ENCODE results near the gene SEMA4B.

Gene SEMA4B

GRCh38 chr15:90205050-90205848 is 4.1 kb downstream of the SEMA4B start:
- no peak overlapping the region for H3K4me3 ChIP-seq (ENCODE audit: low read depth, low read length)
- peak; percentile 47 for DNase-seq
- H3K36me3 ChIP-seq = peaks cover 72% of the 10 kb centered on the region
- TF ChIP-seq CTCF (IDR thresholded peaks at IDR 0.05; ENCODE audit: low read depth, low read length) = no peak
- no peaks in the 10 kb centered on the region for H3K9me3 ChIP-seq (ENCODE audit: severe bottlenecking)
- H3K27me3 ChIP-seq (ENCODE audit: insufficient read depth, low read depth, severe bottlenecking) = no peaks in the 10 kb centered on the region
- peak overlapping the region; percentile 11 for H3K27ac ChIP-seq

- no peak for DNase-seq
- peaks cover 78% of the 10 kb centered on the region for H3K36me3 ChIP-seq
- no peak for TF ChIP-seq CTCF (IDR thresholded peaks at IDR 0.05; ENCODE audit: low read depth, low read length)
- peak overlapping the region; percentile 11 for H3K27ac ChIP-seq
- no peaks in the 10 kb centered on the region for H3K27me3 ChIP-seq (ENCODE audit: insufficient read depth, low read depth, severe bottlenecking)
- H3K4me3 ChIP-seq (ENCODE audit: low read depth, low read length) = no peak overlapping the region
- H3K9me3 ChIP-seq (ENCODE audit: severe bottlenecking) = no peaks in the 10 kb centered on the region
Observed at GRCh38 chr15:90205886-90206285, 4.8 kb downstream of the SEMA4B start.

GRCh38 chr15:90207252-90207651 is 6.1 kb downstream of the SEMA4B start:
- Histone ChIP-seq H3K27ac (no peak overlapping the region), H3K36me3 (peaks cover 82% of the 10 kb centered on the region), H3K9me3 (ENCODE audit: severe bottlenecking) (no peaks in the 10 kb centered on the region), H3K4me3 (ENCODE audit: low read depth, low read length) (no peak overlapping the region), H3K27me3 (ENCODE audit: insufficient read depth, low read depth, severe bottlenecking) (no peaks in the 10 kb centered on the region)
- no peak for DNase-seq
- TF ChIP-seq CTCF (IDR thresholded peaks at IDR 0.05; ENCODE audit: low read depth, low read length) = no peak

- Histone ChIP-seq H3K36me3 (peaks cover 89% of the 10 kb centered on the region), H3K9me3 (ENCODE audit: severe bottlenecking) (no peaks in the 10 kb centered on the region), H3K27ac (no peak overlapping the region), H3K27me3 (ENCODE audit: insufficient read depth, low read depth, severe bottlenecking) (no peaks in the 10 kb centered on the region), H3K4me3 (ENCODE audit: low read depth, low read length) (no peak overlapping the region)
- TF ChIP-seq CTCF (IDR thresholded peaks at IDR 0.05; ENCODE audit: low read depth, low read length) = no peak
- no peak for DNase-seq
Observed at GRCh38 chr15:90208356-90208755, 7.2 kb downstream of the SEMA4B start.

GRCh38 chr15:90209591-90209990 is 8.5 kb downstream of the SEMA4B start:
- DNase-seq = no peak
- Histone ChIP-seq H3K36me3 (peaks cover 82% of the 10 kb centered on the region), H3K27me3 (ENCODE audit: insufficient read depth, low read depth, severe bottlenecking) (no peaks in the 10 kb centered on the region), H3K27ac (no peak overlapping the region), H3K9me3 (ENCODE audit: severe bottlenecking) (no peaks in the 10 kb centered on the region), H3K4me3 (ENCODE audit: low read depth, low read length) (no peak overlapping the region)
- no peak for TF ChIP-seq CTCF (IDR thresholded peaks at IDR 0.05; ENCODE audit: low read depth, low read length)

GRCh38 chr15:90210593-90210992 is 9.5 kb downstream of the SEMA4B start:
- H3K36me3 ChIP-seq = peaks cover 82% of the 10 kb centered on the region
- no peak for DNase-seq
- no peaks in the 10 kb centered on the region for H3K27me3 ChIP-seq (ENCODE audit: insufficient read depth, low read depth, severe bottlenecking)
- no peak overlapping the region for H3K4me3 ChIP-seq (ENCODE audit: low read depth, low read length)
- no peaks in the 10 kb centered on the region for H3K9me3 ChIP-seq (ENCODE audit: severe bottlenecking)
- H3K27ac ChIP-seq = no peak overlapping the region
- TF ChIP-seq CTCF (IDR thresholded peaks at IDR 0.05; ENCODE audit: low read depth, low read length) = no peak
